GM19372 (cell line): ENCODE measurements around the gene PTTG2.
"Not testable (repeated sequence)": the region's sequence is repeated elsewhere in the genome, so short reads cannot be mapped to it uniquely, and the experiment has no call there.

ENCODE experiments used
- ATAC-seq: cut with Tn5 transposase; IDR thresholded peaks from one replicate; pipeline ENCODE4 v1.9.1; 2021; ENCODE audit warnings: mild to moderate bottlenecking, low read depth, moderate library complexity; ENCODE audit not compliant: unreplicated experiment

The PTTG2 gene

GRCh38 chr4:37960098-37960497 is at the start of gene PTTG2:
TSS of gene PTTG2 (plus strand) at chr4:37960398. CDS start at chr4:37960435, 37 bp downstream.
- no peak for ATAC-seq

GRCh38 chr4:37914539-37914938 is 45.7 kb upstream of the PTTG2 start:
- ATAC-seq, result no peak

DNA sequence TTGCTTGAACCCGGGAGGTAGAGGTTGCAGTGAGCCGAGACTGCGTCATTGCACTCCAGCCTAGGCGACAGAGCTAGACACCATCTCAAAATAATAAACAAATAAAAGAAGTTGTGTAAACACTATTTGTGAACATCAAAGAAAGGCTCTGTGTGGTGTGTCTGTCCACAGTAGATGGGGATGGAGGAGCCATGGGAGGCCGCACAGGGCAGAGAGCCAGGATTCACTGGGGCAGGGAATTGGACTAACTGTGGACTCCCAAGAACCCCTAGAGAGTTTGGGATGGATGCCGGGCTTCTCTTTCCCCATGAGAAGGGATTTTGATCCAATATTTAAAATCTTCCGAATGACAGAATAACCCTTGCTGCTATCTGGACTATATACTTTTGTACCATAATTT is 42.8 kb upstream of the PTTG2 start:
- ATAC-seq, result no peak

DNA sequence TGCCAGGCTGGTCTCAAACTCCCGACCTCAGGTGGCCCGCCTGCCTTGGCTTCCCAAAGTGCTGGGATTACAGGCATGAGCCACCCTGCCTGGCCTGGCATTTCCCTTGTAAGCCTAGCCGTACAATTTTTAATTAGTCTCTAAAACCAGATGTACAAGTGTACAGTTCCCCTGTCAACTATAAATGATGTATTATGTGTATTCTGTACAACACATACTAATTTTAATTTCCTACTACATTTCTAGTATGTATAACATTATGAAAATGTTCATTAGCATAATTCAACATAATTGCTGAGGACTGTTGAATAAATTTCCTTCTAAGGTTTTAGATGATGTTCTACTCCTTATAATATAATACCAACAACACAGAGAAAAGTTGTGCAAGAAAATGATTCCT is 41.5 kb upstream of the PTTG2 start:
- no peak for ATAC-seq

DNA sequence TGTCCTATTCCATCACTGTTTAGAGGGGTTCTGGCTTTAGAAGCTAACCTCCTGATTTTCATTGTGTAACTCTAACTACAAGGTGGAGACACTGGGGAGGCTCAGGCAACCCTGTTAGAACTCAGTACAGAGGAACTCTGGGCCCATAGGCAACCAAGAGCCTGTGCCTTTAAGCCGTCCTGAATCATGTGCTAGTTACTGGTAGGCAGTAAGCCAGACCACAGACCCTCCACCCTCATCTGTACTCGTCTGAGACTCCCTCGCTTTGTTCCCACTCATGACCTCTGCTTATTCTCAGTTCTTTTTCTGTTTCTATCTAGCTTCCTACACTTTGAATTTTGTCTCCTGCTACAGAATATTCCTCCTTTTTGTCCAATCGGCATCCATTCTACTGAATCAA is 37.9 kb upstream of the PTTG2 start:
- ATAC-seq, result no peak

GRCh38 chr4:37923089-37923488 is 37.1 kb upstream of the PTTG2 start:
- ATAC-seq, result not testable (repeated sequence)

GRCh38 chr4:37924946-37925345 is 35.3 kb upstream of the PTTG2 start:
- ATAC-seq, result no peak

DNA sequence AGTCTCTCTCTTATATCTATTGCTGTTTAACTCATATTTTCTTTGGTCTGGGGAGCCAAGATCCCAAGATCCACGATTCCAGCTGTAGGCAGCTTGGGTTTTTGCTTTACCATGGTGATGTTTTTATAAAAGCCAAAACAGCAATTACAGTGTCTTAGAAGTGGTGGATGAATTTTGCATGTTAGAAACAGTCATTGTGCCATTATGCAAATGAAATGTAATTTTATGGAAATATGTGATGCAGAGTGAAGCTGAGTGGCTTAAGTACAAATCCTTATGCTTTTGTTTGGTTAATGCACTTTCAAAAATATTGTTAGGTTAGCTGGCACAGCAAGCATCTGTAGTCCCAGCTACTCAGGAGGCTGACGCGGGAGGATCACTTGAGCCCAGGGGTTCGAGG is 32.8 kb upstream of the PTTG2 start:
- no peak for ATAC-seq

GRCh38 chr4:37928426-37929416 is 31.5 kb upstream of the PTTG2 start:
- ATAC-seq, result no peak

GRCh38 chr4:37934096-37934495 is 26.1 kb upstream of the PTTG2 start:
- ATAC-seq, result no peak

- no peak for ATAC-seq
Measured at GRCh38 chr4:37934609-37935008, 25.6 kb upstream of the PTTG2 start.

GRCh38 chr4:37935026-37935425 is 25.2 kb upstream of the PTTG2 start:
- ATAC-seq, result no peak

GRCh38 chr4:37936889-37937498 is 23.2 kb upstream of the PTTG2 start:
- no peak for ATAC-seq

- ATAC-seq, result no peak
Measured at GRCh38 chr4:37938208-37938607, 22.0 kb upstream of the PTTG2 start.

- no peak for ATAC-seq
Measured at GRCh38 chr4:37946503-37947179, 13.6 kb upstream of the PTTG2 start.

DNA sequence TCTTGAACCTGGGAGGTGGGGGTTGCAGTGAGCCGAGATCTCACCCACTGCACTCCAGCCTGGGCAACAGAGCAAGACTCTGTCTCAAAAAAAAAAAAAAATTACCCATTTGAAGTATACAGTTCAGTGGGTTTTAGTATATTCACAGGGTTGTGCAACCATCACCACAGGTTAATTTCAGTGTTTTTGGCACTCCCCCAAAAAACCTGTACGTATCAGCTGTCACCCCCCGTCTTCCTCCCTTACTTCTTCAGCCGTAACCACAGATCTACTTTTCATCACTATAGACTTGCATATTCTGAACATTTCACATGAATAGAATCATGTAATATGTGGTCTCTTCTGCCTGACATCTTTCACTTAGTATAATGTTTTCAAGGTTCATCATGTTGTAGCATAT is 11.7 kb upstream of the PTTG2 start:
- ATAC-seq, result no peak

DNA sequence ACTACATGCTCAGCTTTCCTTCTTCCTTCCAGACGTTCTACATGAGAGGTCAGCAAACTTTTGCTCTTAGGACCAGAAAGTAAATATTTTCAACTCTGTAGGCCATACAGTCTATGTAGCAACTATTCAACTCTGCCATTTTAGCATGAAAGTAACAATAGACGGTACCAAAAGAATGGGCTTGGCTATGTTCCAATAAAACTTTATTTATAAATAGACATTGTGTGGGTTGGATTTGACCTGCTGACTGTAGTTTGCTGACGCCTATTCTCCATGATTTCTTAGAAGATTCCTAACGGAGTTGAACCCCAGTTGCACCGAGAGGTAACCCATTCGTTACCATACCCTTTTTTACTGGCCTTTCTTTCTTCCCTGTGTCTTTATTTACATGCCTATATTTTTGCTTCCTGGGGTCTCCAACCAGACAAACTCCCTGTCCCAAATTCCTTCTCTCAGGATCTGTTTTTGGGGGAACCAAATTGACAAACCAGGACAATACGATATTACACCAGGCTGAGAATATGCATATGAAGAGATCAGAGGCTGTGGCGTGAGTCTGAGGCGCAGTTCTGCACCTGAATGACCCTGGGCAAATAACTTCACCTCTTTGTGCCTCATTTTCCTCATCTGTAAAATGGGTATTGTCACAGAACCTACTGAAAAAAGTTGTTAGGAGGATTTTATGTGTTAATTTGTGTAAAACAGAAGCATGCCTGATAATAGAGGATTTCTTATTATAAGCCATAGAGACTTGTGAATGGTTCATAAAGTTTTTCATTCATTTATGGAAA is 10.4 kb upstream of the PTTG2 start:
- ATAC-seq, result no peak

GRCh38 chr4:37951461-37952352 is 8.5 kb upstream of the PTTG2 start:
- ATAC-seq, result no peak

- ATAC-seq, result no peak
Measured at GRCh38 chr4:37953156-37953555, 7.0 kb upstream of the PTTG2 start.
